Measurements from ENCODE around the gene MIGA2.
"Not testable (repeated sequence)": the region's sequence is repeated elsewhere in the genome, so short reads cannot be mapped to it uniquely, and the experiment has no call there.

MIGA2 gene

GRCh38 chr9:129011761-129012181, 24.7 kb upstream of the MIGA2 start:
- DNase-seq (ENCODE audit: low spot score) = no peak

GRCh38 chr9:129012343-129012742, 24.1 kb upstream of the MIGA2 start:
- no peak for DNase-seq (ENCODE audit: low spot score)

DNA sequence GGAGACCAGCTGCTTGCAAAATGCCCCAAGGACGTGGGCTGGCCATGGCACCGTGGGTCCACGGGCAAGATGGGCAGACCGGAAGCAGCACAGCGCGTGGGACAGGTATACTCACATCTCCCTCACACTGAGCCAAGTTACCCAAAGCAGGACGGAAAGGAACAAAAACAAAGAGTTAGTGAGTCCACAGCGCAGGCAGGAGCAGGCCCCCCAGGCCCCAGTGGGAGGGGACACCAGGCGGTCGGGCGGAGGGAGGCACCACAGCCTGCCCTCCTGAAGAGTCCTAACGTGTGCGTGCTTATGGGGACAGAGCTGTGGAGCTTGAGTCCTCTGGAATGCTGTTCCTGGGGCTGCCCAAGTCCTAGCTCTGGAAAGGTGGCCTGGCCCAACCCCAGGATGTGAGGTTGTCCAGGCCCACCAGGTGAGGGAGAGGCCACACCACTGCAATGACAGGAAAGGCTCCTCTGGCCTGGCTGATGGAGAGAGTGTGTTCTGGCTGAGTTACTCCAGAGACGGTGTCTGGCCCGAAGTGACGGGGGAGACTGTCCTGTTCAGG, 23.5 kb upstream of the MIGA2 start:
- DNase-seq (ENCODE audit: low spot score) = no peak

GRCh38 chr9:129013674-129014073, 22.8 kb upstream of the MIGA2 start:
- no peak for DNase-seq (ENCODE audit: low spot score)

GRCh38 chr9:129014124-129014523, 22.3 kb upstream of the MIGA2 start:
- no peak for DNase-seq (ENCODE audit: low spot score)

GRCh38 chr9:129014608-129015007, 21.8 kb upstream of the MIGA2 start:
- no peak for DNase-seq (ENCODE audit: low spot score)

- no peak for DNase-seq (ENCODE audit: low spot score)
These were observed 15.3 kb upstream of the MIGA2 start for GRCh38 chr9:129021091-129021490.

GRCh38 chr9:129022037-129022436, 14.4 kb upstream of the MIGA2 start:
- DNase-seq (ENCODE audit: low spot score) = no peak

- DNase-seq (ENCODE audit: low spot score) = peak; percentile 66
These were observed 13.2 kb upstream of the MIGA2 start for GRCh38 chr9:129023036-129023907.

GRCh38 chr9:129023908-129024233, 12.6 kb upstream of the MIGA2 start:
- no peak for DNase-seq (ENCODE audit: low spot score)

- no peak for DNase-seq (ENCODE audit: low spot score)
These were observed 9.8 kb upstream of the MIGA2 start for GRCh38 chr9:129026442-129027223.

GRCh38 chr9:129027224-129027684, 9.2 kb upstream of the MIGA2 start:
- no peak for DNase-seq (ENCODE audit: low spot score)

- no peak for DNase-seq (ENCODE audit: low spot score)
These were observed 8.7 kb upstream of the MIGA2 start for GRCh38 chr9:129027685-129028191.

- DNase-seq (ENCODE audit: low spot score) = peak; percentile 97
These were observed 8.0 kb upstream of the MIGA2 start, which contains the start of gene SH3GLB2 for GRCh38 chr9:129028192-129028966. Gene SH3GLB2 (minus strand): TSS chr9:129028331. CDS start chr9:129028154, 177 bp downstream.

DNA sequence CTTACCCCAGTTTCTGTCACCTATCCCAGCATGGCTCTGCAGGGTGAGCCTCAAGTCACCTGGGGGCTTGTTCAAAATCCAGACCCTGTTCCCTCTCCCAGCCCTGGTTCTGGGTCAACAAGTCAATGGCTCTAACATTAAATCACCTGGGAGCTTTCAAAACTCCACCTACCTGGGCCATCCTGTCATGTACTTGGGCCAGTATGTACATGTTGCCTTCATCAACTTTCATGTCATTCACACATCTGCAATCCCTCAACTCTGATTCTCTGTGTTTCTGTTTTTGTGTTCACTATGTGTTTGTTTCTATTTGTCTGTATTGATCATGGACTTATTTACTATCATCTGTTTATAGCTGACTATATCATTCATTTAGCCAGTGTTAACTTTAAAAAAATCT, 6.2 kb upstream of the MIGA2 start:
- no peak for DNase-seq (ENCODE audit: low spot score)

DNA sequence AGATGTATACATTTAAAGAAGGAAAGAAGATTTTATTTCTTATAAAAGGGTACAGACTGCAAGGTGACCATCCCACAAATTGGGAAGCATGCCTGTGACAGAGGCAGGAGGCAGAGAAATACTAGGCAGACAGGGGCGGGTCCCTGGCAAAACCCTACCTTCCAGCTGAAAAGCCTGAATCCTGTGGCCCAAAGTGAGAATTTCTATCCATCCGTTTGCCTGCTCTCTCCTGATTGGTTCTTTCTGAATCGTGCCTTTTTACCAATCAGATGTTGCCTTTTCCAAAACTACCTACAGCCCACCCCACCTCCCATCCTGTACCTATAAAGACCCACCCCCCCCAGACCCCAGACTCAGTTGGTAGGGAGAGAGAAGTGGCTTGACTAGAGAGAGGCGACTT, 4.9 kb upstream of the MIGA2 start:
- DNase-seq (ENCODE audit: low spot score) = no peak

DNA sequence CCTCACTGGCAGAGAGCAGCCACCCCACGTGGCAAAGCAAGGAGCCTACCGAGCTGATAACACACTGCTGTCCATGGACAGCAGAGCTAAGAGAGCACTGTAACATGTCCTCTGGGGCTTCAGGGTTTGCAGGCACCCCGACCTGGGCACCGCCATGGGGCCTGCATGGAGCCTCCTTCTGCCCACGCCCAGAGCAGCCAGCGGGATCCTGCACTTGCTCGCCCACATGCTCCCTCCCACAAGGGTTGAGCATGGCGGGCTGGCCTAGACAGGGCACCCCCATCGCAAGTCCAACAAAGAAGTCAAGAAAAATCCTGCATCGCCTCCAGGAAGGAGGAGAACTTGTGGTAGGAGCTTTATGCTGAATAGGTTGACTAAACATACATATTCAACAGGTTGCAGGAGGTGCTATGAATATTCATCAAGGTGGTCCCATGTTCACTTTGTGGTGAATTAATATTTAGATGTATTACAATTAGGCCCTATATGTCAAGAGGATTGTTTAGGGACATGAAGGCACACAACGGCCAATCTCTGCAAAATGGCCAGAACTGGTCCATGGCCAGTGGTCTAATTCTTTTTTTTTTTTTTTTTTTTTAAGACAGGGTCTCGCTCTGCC, 3.8 kb upstream of the MIGA2 start:
- DNase-seq (ENCODE audit: low spot score) = no peak

DNA sequence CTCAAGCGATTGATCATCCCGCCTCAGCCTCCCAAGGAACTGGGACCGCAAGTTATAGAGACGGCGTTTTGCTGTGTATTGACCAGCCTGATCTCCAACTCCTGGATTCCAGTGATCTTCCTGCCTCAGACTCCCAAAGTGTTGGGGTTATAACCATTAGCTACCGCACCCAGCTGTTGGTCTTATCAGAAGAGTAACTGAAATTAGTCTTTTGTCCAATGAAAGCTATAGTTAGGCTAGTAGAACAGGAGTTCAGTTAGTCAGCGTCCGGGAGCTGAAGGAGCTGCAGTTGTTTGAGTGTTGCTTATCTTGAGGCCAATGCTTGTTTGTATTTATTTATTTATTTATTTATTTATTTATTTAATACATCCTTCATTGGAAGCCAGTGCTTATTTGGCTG, 3.2 kb upstream of the MIGA2 start:
- no peak for DNase-seq (ENCODE audit: low spot score)

DNA sequence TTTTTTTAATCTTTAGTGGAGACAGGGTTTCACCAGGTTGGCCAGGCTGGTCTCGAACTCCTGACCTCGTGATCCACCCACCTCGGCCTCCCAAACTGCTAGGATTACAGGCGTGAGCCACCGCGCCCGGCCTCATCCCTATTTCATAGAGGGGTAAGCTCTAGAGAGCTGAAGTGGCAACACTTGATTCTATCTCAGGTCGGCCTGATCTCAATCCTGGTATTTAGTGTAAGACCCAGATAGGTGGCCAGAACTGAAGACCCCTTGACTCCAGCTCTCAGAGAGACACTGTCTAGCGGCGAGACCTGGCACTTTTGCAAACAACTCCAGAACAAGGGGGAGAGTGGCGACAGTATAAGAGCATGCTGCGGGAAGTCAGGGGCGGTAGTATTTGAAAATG, 588 bp upstream of the MIGA2 start:
- not testable (repeated sequence) for DNase-seq (ENCODE audit: low spot score)

GRCh38 chr9:129036923-129037766, 719 bp downstream of the MIGA2 start:
- no peak for DNase-seq (ENCODE audit: low spot score)

DNA sequence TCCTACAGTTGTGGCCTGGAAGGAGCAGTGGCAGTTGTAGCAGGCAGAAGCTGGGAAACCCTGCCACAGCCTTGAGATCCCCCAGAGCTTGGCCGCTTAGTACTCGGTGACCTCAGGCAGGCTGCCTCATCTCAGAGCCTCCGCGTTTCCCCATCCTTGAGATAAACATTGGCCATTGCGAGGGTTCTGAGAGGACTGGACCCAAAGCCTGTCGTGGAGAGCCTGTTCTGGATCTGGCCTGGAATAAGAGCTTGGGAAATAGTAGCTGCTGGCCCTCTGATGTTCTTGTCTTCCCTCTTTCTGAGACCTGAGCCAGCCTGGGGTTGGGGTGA, 1.3 kb downstream of the MIGA2 start:
- DNase-seq (ENCODE audit: low spot score) = no peak

Data from hepatic stellate cell (primary cell).